ENCODE measurements around the gene LRIT1.
A peak's percentile ranks its signal among the peaks of the same experiment; 100 is the strongest.

LRIT1 gene

GRCh38 chr10:84201244-84201606 lies 40.1 kb downstream of the LRIT1 start:
- H4K8ac ChIP-seq (ENCODE audit: low read depth, low read length): no peak overlapping the region

DNA sequence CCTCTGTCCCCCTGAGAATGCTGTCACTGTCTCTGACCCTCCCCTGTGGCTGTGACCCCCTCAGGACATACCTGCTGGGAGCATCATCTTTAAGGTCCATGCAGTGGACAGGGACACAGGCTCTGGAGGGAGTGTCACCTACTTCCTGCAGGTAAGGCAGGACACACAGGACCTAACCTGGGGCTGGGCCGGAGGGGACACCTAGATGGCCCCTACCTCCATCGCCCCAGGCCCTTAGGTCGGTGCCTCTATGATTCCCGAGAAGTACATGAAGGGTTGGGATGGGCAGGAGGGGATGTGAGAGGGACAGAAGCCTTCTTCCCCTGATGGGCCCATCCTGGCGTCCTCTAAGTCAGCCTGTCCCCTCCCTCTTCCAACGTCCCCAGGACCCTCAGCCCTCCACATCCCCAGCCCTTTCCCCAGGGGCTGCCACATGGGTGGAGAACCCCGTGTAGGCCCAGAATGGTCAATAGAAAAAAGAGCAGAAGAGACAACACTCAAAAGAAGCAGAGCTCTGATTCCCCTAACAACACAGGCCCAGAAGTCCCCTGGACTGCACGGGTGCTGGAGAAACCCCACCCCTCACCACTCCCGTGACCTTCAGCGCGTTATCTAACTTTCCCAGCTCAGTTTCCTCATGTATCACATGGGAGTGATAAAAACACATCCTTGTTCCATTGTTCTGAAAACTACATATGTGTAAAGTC lies 40.7 kb downstream of the LRIT1 start:
- H4K8ac ChIP-seq (ENCODE audit: low read depth, low read length): no peak overlapping the region
- no peak for DNase-seq (ENCODE audit: low spot score)

More at GRCh38 chr10:84201244-84201606, 40.1 kb downstream of the LRIT1 start:
- Histone ChIP-seq H2BK15ac (ENCODE audit: low read length) (no peak overlapping the region), H3K4ac (ENCODE audit: low read length) (no peak overlapping the region), H3K4me2 (ENCODE audit: insufficient read depth, low read length, poor library complexity, severe bottlenecking) (no peak overlapping the region), H2AK5ac (ENCODE audit: low read depth, low read length) (no peak overlapping the region), H3K27me3 (ENCODE audit: control insufficient read depth in 3 of 3, insufficient read depth in 3 of 3, low read depth in 1 of 3, low read length in 3 of 3) (peaks cover 0 to 33% (median 0%) of the 10 kb centered on the region in 3 experiments), H3K9me3 (replicated peaks in 1 of 2; ENCODE audit: control insufficient read depth in 2 of 2, insufficient read depth in 1 of 2, low read depth in 1 of 2, low read length in 2 of 2) (no peaks in the 10 kb centered on the region), H3K27ac (replicated peaks; ENCODE audit: low read length) (no peak overlapping the region), H3K9ac (ENCODE audit: low read depth, low read length, poor library complexity) (no peak overlapping the region), H3K36me3 (replicated peaks in 1 of 2; ENCODE audit: control insufficient read depth in 2 of 2, insufficient read depth in 2 of 2, low read length in 2 of 2) (no peaks in the 10 kb centered on the region), H2AFZ (ENCODE audit: low read length) (no peak overlapping the region), H3K4me1 (ENCODE audit: control insufficient read depth in 2 of 2, insufficient read depth in 1 of 2, low read depth in 1 of 2, low read length in 2 of 2) (no peaks in the 10 kb centered on the region), H3K18ac (ENCODE audit: low read length) (no peak overlapping the region), H2BK5ac (ENCODE audit: low read length) (no peak overlapping the region), H3K4me3 (ENCODE audit: low read length in 2 of 2) (no peak overlapping the region), H3K79me1 (ENCODE audit: low read depth, low read length) (no peaks in the 10 kb centered on the region), H3K23ac (ENCODE audit: low read depth, low read length, poor library complexity) (no peak overlapping the region), H2BK12ac (ENCODE audit: low read length) (no peak overlapping the region), H3K14ac (ENCODE audit: low read length) (no peak overlapping the region), H2BK120ac (ENCODE audit: low read depth, low read length) (no peak overlapping the region), H4K91ac (ENCODE audit: low read depth, low read length, poor library complexity) (no peak overlapping the region)
- WGBS, 2 donors (ENCODE audit: extremely low coverage in 2 of 2, insufficient read length in 2 of 2, insufficient replicate concordance in 1 of 2): no CpG with 5 or more reads among the region's 6 CpGs
- DNase-seq (ENCODE audit: low spot score): no peak

DNA sequence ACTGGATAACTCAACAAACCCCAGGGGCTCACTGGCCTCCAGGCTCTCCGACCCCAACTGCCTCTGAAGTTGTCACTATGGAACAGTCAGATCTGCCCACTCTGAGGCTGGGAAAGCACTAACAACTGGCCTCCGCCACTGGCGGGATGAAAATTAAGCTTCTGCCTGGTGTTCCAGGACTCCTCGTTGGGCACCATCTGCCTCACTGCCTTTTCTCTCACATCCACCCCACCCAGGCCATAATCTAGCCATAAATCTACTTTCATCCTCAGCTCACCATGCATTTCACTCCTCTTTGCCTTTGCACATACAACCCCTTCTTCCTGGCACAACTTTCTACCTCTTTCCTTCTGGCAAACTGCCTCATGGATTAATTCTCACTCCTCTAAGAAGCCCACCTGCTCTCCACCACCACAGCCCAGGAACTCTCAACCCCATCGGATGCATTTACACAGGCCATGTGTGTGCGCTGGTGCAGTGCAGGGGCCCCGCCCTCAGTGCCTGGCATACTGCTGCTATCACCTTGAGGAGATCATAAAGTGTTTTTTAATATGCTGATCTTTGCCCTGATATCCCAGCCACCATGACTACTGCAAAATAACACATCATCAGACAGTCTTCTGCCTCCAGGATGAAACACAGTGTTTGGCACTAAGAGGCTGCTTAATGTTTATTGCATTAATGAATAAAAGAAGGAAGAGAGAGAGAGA lies 43.0 kb downstream of the LRIT1 start:
- Histone ChIP-seq H3K4me1 (ENCODE audit: control insufficient read depth in 2 of 2, insufficient read depth in 1 of 2, low read depth in 1 of 2, low read length in 2 of 2) (peaks cover 7% of the 10 kb centered on the region in 2 donors), H3K27me3 (ENCODE audit: control insufficient read depth in 3 of 3, insufficient read depth in 3 of 3, low read depth in 1 of 3, low read length in 3 of 3) (peaks cover 4 to 60% (median 24%) of the 10 kb centered on the region in 3 experiments), H2BK120ac (ENCODE audit: low read depth, low read length) (no peak overlapping the region), H3K79me1 (ENCODE audit: low read depth, low read length) (no peaks in the 10 kb centered on the region), H3K4me2 (ENCODE audit: insufficient read depth, low read length, poor library complexity, severe bottlenecking) (no peak overlapping the region), H3K23ac (ENCODE audit: low read depth, low read length, poor library complexity) (no peak overlapping the region), H3K36me3 (replicated peaks in 1 of 2; ENCODE audit: control insufficient read depth in 2 of 2, insufficient read depth in 2 of 2, low read length in 2 of 2) (no peaks in the 10 kb centered on the region), H2AFZ (ENCODE audit: low read length) (no peak overlapping the region), H3K9ac (ENCODE audit: low read depth, low read length, poor library complexity) (no peak overlapping the region), H3K9me3 (replicated peaks in 1 of 2; ENCODE audit: control insufficient read depth in 2 of 2, insufficient read depth in 1 of 2, low read depth in 1 of 2, low read length in 2 of 2) (no peaks in the 10 kb centered on the region), H4K8ac (ENCODE audit: low read depth, low read length) (no peak overlapping the region), H2BK5ac (ENCODE audit: low read length) (no peak overlapping the region), H2BK15ac (ENCODE audit: low read length) (no peak overlapping the region), H2BK12ac (ENCODE audit: low read length) (no peak overlapping the region), H4K91ac (ENCODE audit: low read depth, low read length, poor library complexity) (no peak overlapping the region), H3K27ac (replicated peaks; ENCODE audit: low read length) (no peak overlapping the region), H3K4me3 (ENCODE audit: low read length in 2 of 2) (no peak overlapping the region), H3K18ac (ENCODE audit: low read length) (no peak overlapping the region), H3K14ac (ENCODE audit: low read length) (no peak overlapping the region), H3K4ac (ENCODE audit: low read length) (no peak overlapping the region), H2AK5ac (ENCODE audit: low read depth, low read length) (peak overlapping the region; percentile 30)
- DNase-seq (ENCODE audit: low spot score): no peak
- WGBS, 2 donors (ENCODE audit: extremely low coverage in 2 of 2, insufficient read length in 2 of 2, insufficient replicate concordance in 1 of 2): no CpG with 5 or more reads among the region's 7 CpGs

More for the DNA sequence above, 40.7 kb downstream of the LRIT1 start:
- Histone ChIP-seq H3K14ac (ENCODE audit: low read length) (no peak overlapping the region), H3K4me3 (ENCODE audit: low read length in 2 of 2) (no peak overlapping the region), H3K79me1 (ENCODE audit: low read depth, low read length) (no peaks in the 10 kb centered on the region), H2AK5ac (ENCODE audit: low read depth, low read length) (no peak overlapping the region), H3K9me3 (replicated peaks in 1 of 2; ENCODE audit: control insufficient read depth in 2 of 2, insufficient read depth in 1 of 2, low read depth in 1 of 2, low read length in 2 of 2) (no peaks in the 10 kb centered on the region), H3K9ac (ENCODE audit: low read depth, low read length, poor library complexity) (no peak overlapping the region), H2BK120ac (ENCODE audit: low read depth, low read length) (no peak overlapping the region), H3K4me1 (ENCODE audit: control insufficient read depth in 2 of 2, insufficient read depth in 1 of 2, low read depth in 1 of 2, low read length in 2 of 2) (no peaks in the 10 kb centered on the region), H3K27me3 (ENCODE audit: control insufficient read depth in 3 of 3, insufficient read depth in 3 of 3, low read depth in 1 of 3, low read length in 3 of 3) (peaks cover 0 to 38% (median 3%) of the 10 kb centered on the region in 3 experiments), H3K27ac (replicated peaks; ENCODE audit: low read length) (no peak overlapping the region), H3K36me3 (replicated peaks in 1 of 2; ENCODE audit: control insufficient read depth in 2 of 2, insufficient read depth in 2 of 2, low read length in 2 of 2) (no peaks in the 10 kb centered on the region), H2BK12ac (ENCODE audit: low read length) (no peak overlapping the region), H3K4ac (ENCODE audit: low read length) (no peak overlapping the region), H3K4me2 (ENCODE audit: insufficient read depth, low read length, poor library complexity, severe bottlenecking) (no peak overlapping the region), H2BK15ac (ENCODE audit: low read length) (no peak overlapping the region), H2BK5ac (ENCODE audit: low read length) (no peak overlapping the region), H3K23ac (ENCODE audit: low read depth, low read length, poor library complexity) (no peak overlapping the region), H4K91ac (ENCODE audit: low read depth, low read length, poor library complexity) (no peak overlapping the region), H2AFZ (ENCODE audit: low read length) (no peak overlapping the region), H3K18ac (ENCODE audit: low read length) (no peak overlapping the region)
- WGBS, 2 donors (ENCODE audit: extremely low coverage in 2 of 2, insufficient read length in 2 of 2, insufficient replicate concordance in 1 of 2): no CpG with 5 or more reads among the region's 11 CpGs

GRCh38 chr10:84197643-84198042 lies 43.7 kb downstream of the LRIT1 start:
- H3K4me1 ChIP-seq (ENCODE audit: control insufficient read depth in 2 of 2, insufficient read depth in 1 of 2, low read depth in 1 of 2, low read length in 2 of 2): peaks cover 7% of the 10 kb centered on the region in 2 donors
- no peak overlapping the region for H3K4me3 ChIP-seq (ENCODE audit: low read length in 2 of 2)
- no peak overlapping the region for H3K4me2 ChIP-seq (ENCODE audit: insufficient read depth, low read length, poor library complexity, severe bottlenecking)

More at GRCh38 chr10:84197643-84198042, 43.7 kb downstream of the LRIT1 start:
- Histone ChIP-seq H4K8ac (ENCODE audit: low read depth, low read length) (no peak overlapping the region), H2BK15ac (ENCODE audit: low read length) (no peak overlapping the region), H3K79me1 (ENCODE audit: low read depth, low read length) (no peaks in the 10 kb centered on the region), H3K36me3 (replicated peaks in 1 of 2; ENCODE audit: control insufficient read depth in 2 of 2, insufficient read depth in 2 of 2, low read length in 2 of 2) (no peaks in the 10 kb centered on the region), H3K14ac (ENCODE audit: low read length) (no peak overlapping the region), H3K9me3 (replicated peaks in 1 of 2; ENCODE audit: control insufficient read depth in 2 of 2, insufficient read depth in 1 of 2, low read depth in 1 of 2, low read length in 2 of 2) (no peaks in the 10 kb centered on the region), H2BK12ac (ENCODE audit: low read length) (no peak overlapping the region), H2AK5ac (ENCODE audit: low read depth, low read length) (no peak overlapping the region), H2BK120ac (ENCODE audit: low read depth, low read length) (no peak overlapping the region), H2BK5ac (ENCODE audit: low read length) (peak overlapping the region; percentile 54), H3K27ac (replicated peaks; ENCODE audit: low read length) (no peak overlapping the region), H2AFZ (ENCODE audit: low read length) (no peak overlapping the region), H3K9ac (ENCODE audit: low read depth, low read length, poor library complexity) (no peak overlapping the region), H4K91ac (ENCODE audit: low read depth, low read length, poor library complexity) (no peak overlapping the region), H3K27me3 (ENCODE audit: control insufficient read depth in 3 of 3, insufficient read depth in 3 of 3, low read depth in 1 of 3, low read length in 3 of 3) (peaks cover 4 to 67% (median 26%) of the 10 kb centered on the region in 3 experiments), H3K23ac (ENCODE audit: low read depth, low read length, poor library complexity) (no peak overlapping the region), H3K18ac (ENCODE audit: low read length) (no peak overlapping the region), H3K4ac (ENCODE audit: low read length) (no peak overlapping the region)
- no peak for DNase-seq (ENCODE audit: low spot score)
- no CpG with 5 or more reads among the region's 5 CpGs for WGBS, 2 donors (ENCODE audit: extremely low coverage in 2 of 2, insufficient read length in 2 of 2, insufficient replicate concordance in 1 of 2)

All from neuronal stem cell (in vitro differentiated cells).